Osteocyte (in vitro differentiated cells): Measurements from ENCODE around the gene SBK1. TPM values are rescaled to one million over a fixed set of nuclear protein-coding genes. Genes with fewer than 3 reads are reported as not detected.
"Not testable (repeated sequence)": the region's sequence is repeated elsewhere in the genome, so short reads cannot be mapped to it uniquely, and the experiment has no call there.

Experiments
- DNase-seq: peaks from one replicate; pipeline ENCODE4 v3.0.0; 2021; ENCODE audit warnings: mixed read lengths; ENCODE audit not compliant: unreplicated experiment; ENCODE audit errors: extremely low spot score
- H3K27ac Mint-ChIP-seq: one replicate; pipeline ENCODE4 v1.8.0; 2021; ENCODE audit warnings: mild to moderate bottlenecking, mixed read lengths; ENCODE audit not compliant: unreplicated experiment
- H3K27me3 Mint-ChIP-seq: one replicate; pipeline ENCODE4 v1.8.0; 2021; ENCODE audit warnings: mixed read lengths; ENCODE audit not compliant: unreplicated experiment
- H3K36me3 Mint-ChIP-seq: one replicate; pipeline ENCODE4 v1.8.0; 2021; ENCODE audit warnings: mixed read lengths; ENCODE audit not compliant: unreplicated experiment
- H3K4me1 Mint-ChIP-seq: one replicate; pipeline ENCODE4 v1.8.0; 2021; ENCODE audit warnings: mixed read lengths; ENCODE audit not compliant: unreplicated experiment
- H3K4me3 Mint-ChIP-seq: one replicate; pipeline ENCODE4 v1.8.0; 2021; ENCODE audit warnings: mild to moderate bottlenecking, moderate library complexity, mixed read lengths; ENCODE audit not compliant: unreplicated experiment
- H3K9me3 Mint-ChIP-seq: one replicate; pipeline ENCODE4 v1.8.0; 2021; ENCODE audit warnings: mixed read lengths; ENCODE audit not compliant: unreplicated experiment
- CTCF ChIP-seq: fragments of 200-600 bp; sonication (generic); IDR thresholded peaks from 2 replicates; pipeline ENCODE4 v1.5.0; 2021; ENCODE audit warnings: antibody characterized with exemption, mild to moderate bottlenecking, moderate library complexity
- total RNA-seq: library from RNA; stranded (reverse); gene quantifications from 2 replicates; pipeline ENCODE4 v1.2.1, GENCODE V29; 2021

The SBK1 gene
- total RNA-seq, 1 donor from 2014 or later = 5.0 TPM

GRCh38 chr16:28364268-28365173 is 72.2 kb downstream of the SBK1 start:
- peak; percentile 20 for TF ChIP-seq CTCF
- H3K36me3 Mint-ChIP-seq = not testable (repeated sequence)

GRCh38 chr16:28367926-28368325 is 75.6 kb downstream of the SBK1 start:
- not testable (repeated sequence) for H3K9me3 Mint-ChIP-seq, H3K36me3 Mint-ChIP-seq, H3K27me3 Mint-ChIP-seq, H3K4me3 Mint-ChIP-seq, H3K4me1 Mint-ChIP-seq, H3K27ac Mint-ChIP-seq
- peak; percentile 82 for DNase-seq

More at GRCh38 chr16:28364268-28365173, 72.2 kb downstream of the SBK1 start:
- not testable (repeated sequence) for H3K4me3 Mint-ChIP-seq, DNase-seq, H3K4me1 Mint-ChIP-seq, H3K27ac Mint-ChIP-seq, H3K9me3 Mint-ChIP-seq, H3K27me3 Mint-ChIP-seq

Other genes with a start within 250 kb of the SBK1 start
- gene GSG1L, start 228.8 kb upstream of the SBK1 start, total RNA-seq = not detected in 2 replicates
- gene XPO6, start 80.6 kb upstream of the SBK1 start, total RNA-seq = 128 and 138 TPM in 2 replicates
- 5.2 and 7.0 TPM in 2 replicates for gene NPIPB6, start 71.0 kb downstream of the SBK1 start, total RNA-seq
- 103 and 106 TPM in 2 replicates for gene EIF3CL, start 111.3 kb downstream of the SBK1 start, total RNA-seq
- 0.78 TPM in 1 of 2 replicates, not detected in the other for gene NPIPB7, start 179.8 kb downstream of the SBK1 start, total RNA-seq
- 39.4 and 50.7 TPM in 2 replicates for gene CLN3, start 199.5 kb downstream of the SBK1 start, total RNA-seq
- 0.16 TPM in 1 of 2 replicates, not detected in the other for gene APOBR, start 202.1 kb downstream of the SBK1 start, total RNA-seq
- not detected in 2 replicates for gene IL27, start 214.3 kb downstream of the SBK1 start, total RNA-seq
- 124 and 138 TPM in 2 replicates for gene NUPR1, start 246.4 kb downstream of the SBK1 start, total RNA-seq